IMR-90 (cell line): ENCODE measurements around the gene GSTO1. TPM values are rescaled to one million over a fixed set of nuclear protein-coding genes. Genes with fewer than 3 reads are reported as not detected.

ENCODE experiments used
- ATAC-seq: fragments of 200-7000 bp; cut with Tn5 transposase; 2 replicates; pipeline ENCODE4 v1.9.1; 2020; ENCODE audit warnings: low read depth, mild to moderate bottlenecking, moderate library complexity
- BruUV-seq: library from RNA; stranded (reverse); fragments of 400-500 nt; replicated peaks from 2 replicates; lab custom pipeline; 2021; lab: Mats Ljungman, UMichigan
- CTCF ChIA-PET: fragments of 300-600 bp; formaldehyde crosslinking; extraction: SDS; loops from one replicate; lab custom pipeline; 2021; ENCODE audit warnings: antibody characterized with exemption; lab: Yijun Ruan, JAX
- POLR2A ChIA-PET: fragments of 300-600 bp; sonication (Branson Sonifier 250); formaldehyde crosslinking; loops from one replicate; lab custom pipeline; 2022; ENCODE audit warnings: antibody characterized with exemption; ENCODE audit not compliant: unreplicated experiment; lab: Charles Lee
- DNase-seq: peaks from one replicate; pipeline ENCODE4 v3.0.0; 2013
- H2AFZ ChIP-seq: replicated peaks from 2 replicates; pipeline ENCODE3; 2013; ENCODE audit warnings: low read length, mild to moderate bottlenecking; ENCODE audit not compliant: poor library complexity
- H2AK5ac ChIP-seq: 2 replicates; pipeline ENCODE4 v1.6.1; 2013; ENCODE audit warnings: low read depth, low read length, inconsistent platforms
- H2AK9ac ChIP-seq: replicated peaks from 2 replicates; pipeline ENCODE3; 2013; ENCODE audit warnings: mild to moderate bottlenecking, low read depth, low read length, moderate library complexity; ENCODE audit not compliant: poor library complexity
- H2BK120ac ChIP-seq: 2 replicates; pipeline ENCODE4 v1.6.1; 2013; ENCODE audit warnings: low read depth, low read length, inconsistent platforms
- H2BK15ac ChIP-seq: 3 replicates; pipeline ENCODE4 v1.6.1; 2013; ENCODE audit warnings: low read depth, low read length, inconsistent platforms
- H2BK20ac ChIP-seq: 2 replicates; pipeline ENCODE4 v1.6.1; 2013; ENCODE audit warnings: low read depth, mild to moderate bottlenecking, inconsistent platforms, low read length, moderate library complexity
- H2BK5ac ChIP-seq: 2 replicates; pipeline ENCODE4 v1.6.1; 2013; ENCODE audit warnings: mild to moderate bottlenecking, low read depth, low read length, inconsistent platforms; ENCODE audit not compliant: poor library complexity, severe bottlenecking
- H3K14ac ChIP-seq: replicated peaks from 2 replicates; pipeline ENCODE4 v1.6.1; 2013; ENCODE audit warnings: low read depth, low read length, inconsistent platforms
- H3K18ac ChIP-seq: 2 replicates; pipeline ENCODE4 v1.6.1; 2013; ENCODE audit warnings: low read depth, low read length, control low read depth
- H3K23ac ChIP-seq: 2 replicates; pipeline ENCODE4 v1.6.1; 2013; ENCODE audit warnings: low read depth, low read length, inconsistent platforms
- H3K27ac ChIP-seq: 2 replicates; pipeline ENCODE4 v1.5.1; 2013; ENCODE audit warnings: mild to moderate bottlenecking, control low read depth, low read length; ENCODE audit not compliant: insufficient read depth
- H3K27me3 ChIP-seq: 2 replicates; pipeline ENCODE4 v1.6.1; 2013; ENCODE audit warnings: low read length; ENCODE audit not compliant: control insufficient read depth, insufficient read depth
- H3K36me3 ChIP-seq: 2 replicates; pipeline ENCODE4 v1.6.1; 2013; ENCODE audit warnings: low read length, mixed read lengths; ENCODE audit not compliant: control insufficient read depth, insufficient read depth
- H3K4ac ChIP-seq: 2 replicates; pipeline ENCODE4 v1.6.1; 2013; ENCODE audit warnings: low read depth, low read length, inconsistent platforms
- H3K4me1 ChIP-seq: 2 replicates; pipeline ENCODE4 v1.6.1; 2013; ENCODE audit warnings: low read length, mixed read lengths; ENCODE audit not compliant: control insufficient read depth, insufficient read depth
- H3K4me2 ChIP-seq: 2 replicates; pipeline ENCODE4 v1.6.1; 2013; ENCODE audit warnings: low read depth, mild to moderate bottlenecking, control low read depth, low read length, moderate library complexity
- H3K4me3 ChIP-seq: 2 replicates; pipeline ENCODE4 v1.5.1; 2013; ENCODE audit warnings: low read depth, mild to moderate bottlenecking, control low read depth, low read length, moderate library complexity; ENCODE audit not compliant: insufficient read depth
- H3K56ac ChIP-seq: 2 replicates; pipeline ENCODE4 v1.6.1; 2013; ENCODE audit warnings: low read length, inconsistent platforms; ENCODE audit not compliant: insufficient read depth; ENCODE audit errors: extremely low read depth
- H3K79me1 ChIP-seq, 2 experiments: 2 replicates each; pipeline ENCODE4 v1.6.1; 2013; ENCODE audit warnings: low read length in 2 of 2, inconsistent platforms in 1 of 2, low read depth in 1 of 2
- H3K9ac ChIP-seq: 2 replicates; pipeline ENCODE4 v1.6.1; 2013; ENCODE audit warnings: low read depth, low read length, control low read depth
- H3K9me1 ChIP-seq: 2 replicates; pipeline ENCODE4 v1.6.1; 2013; ENCODE audit warnings: low read length, inconsistent platforms; ENCODE audit not compliant: insufficient read depth
- H3K9me3 ChIP-seq: 2 replicates; pipeline ENCODE4 v1.6.1; 2013; ENCODE audit warnings: low read length; ENCODE audit not compliant: control insufficient read depth, insufficient read depth
- H4K20me1 ChIP-seq: 2 replicates; pipeline ENCODE4 v1.6.1; 2013; ENCODE audit warnings: low read length, inconsistent platforms; ENCODE audit not compliant: insufficient read depth
- H4K5ac ChIP-seq: 2 replicates; pipeline ENCODE4 v1.6.1; 2013; ENCODE audit warnings: mild to moderate bottlenecking, low read depth, low read length, control low read depth
- H4K8ac ChIP-seq, 2 experiments: 2 replicates each; pipeline ENCODE4 v1.6.1; 2013; ENCODE audit warnings: low read depth in 2 of 2, low read length in 2 of 2, control low read depth in 1 of 2, inconsistent platforms in 1 of 2
- H4K91ac ChIP-seq: 2 replicates; pipeline ENCODE4 v1.6.1; 2013; ENCODE audit warnings: low read depth, low read length, inconsistent platforms; ENCODE audit not compliant: insufficient read depth
- BHLHE40 ChIP-seq: fragments of 150-350 bp; IDR thresholded peaks from 2 replicates; pipeline ENCODE4 v1.6.1; 2016; ENCODE audit warnings: mild to moderate bottlenecking, low read depth, low read length
- CEBPB ChIP-seq: IDR thresholded peaks from 2 replicates; pipeline ENCODE4 v1.6.1; 2012; ENCODE audit warnings: low read depth, low read length, improper control_type of control experiment
- CHD1 ChIP-seq: IDR thresholded peaks from 2 replicates; pipeline ENCODE4 v1.6.1; 2012; ENCODE audit warnings: low read depth, low read length, improper control_type of control experiment
- ELK1 ChIP-seq: fragments of 150-350 bp; IDR thresholded peaks from 2 replicates; pipeline ENCODE4 v1.6.1; 2016; ENCODE audit warnings: low read depth, mild to moderate bottlenecking, low read length, moderate library complexity, borderline replicate concordance
- FOS ChIP-seq: fragments of 150-350 bp; IDR thresholded peaks from 2 replicates; pipeline ENCODE4 v1.6.1; 2016; ENCODE audit warnings: low read depth, low read length
- MAFK ChIP-seq: IDR thresholded peaks from 2 replicates; pipeline ENCODE4 v1.6.1; 2012; ENCODE audit warnings: low read depth, low read length, improper control_type of control experiment
- MAZ ChIP-seq: IDR thresholded peaks from 2 replicates; pipeline ENCODE4 v1.6.1; 2012; ENCODE audit warnings: low read depth, mild to moderate bottlenecking, low read length, improper control_type of control experiment, moderate library complexity, borderline replicate concordance
- MXI1 ChIP-seq: IDR thresholded peaks from 2 replicates; pipeline ENCODE4 v1.6.1; 2012; ENCODE audit warnings: low read depth, mild to moderate bottlenecking, low read length, moderate library complexity, borderline replicate concordance
- NFE2L2 ChIP-seq: fragments of 150-350 bp; IDR thresholded peaks from 2 replicates; pipeline ENCODE4 v1.6.1; 2016; ENCODE audit warnings: low read depth, mild to moderate bottlenecking, low read length
- RAD21 ChIP-seq: IDR thresholded peaks from 2 replicates; pipeline ENCODE4 v1.6.1; 2012; ENCODE audit warnings: low read length, improper control_type of control experiment
- RCOR1 ChIP-seq: IDR thresholded peaks from 2 replicates; pipeline ENCODE4 v1.6.1; 2012; ENCODE audit warnings: mild to moderate bottlenecking, low read length, improper control_type of control experiment; ENCODE audit not compliant: insufficient replicate concordance
- RFX5 ChIP-seq: IDR thresholded peaks from 2 replicates; pipeline ENCODE4 v1.8.0; 2012; ENCODE audit warnings: low read depth, mild to moderate bottlenecking, low read length, moderate library complexity
- SMC3 ChIP-seq: fragments of 150-350 bp; IDR thresholded peaks from 2 replicates; pipeline ENCODE4 v1.6.1; 2016; ENCODE audit warnings: low read depth, mild to moderate bottlenecking, antibody characterized with exemption, low read length, moderate library complexity
- USF2 ChIP-seq: fragments of 150-350 bp; IDR thresholded peaks from 2 replicates; pipeline ENCODE4 v1.6.1; 2017; ENCODE audit warnings: mild to moderate bottlenecking, antibody characterized with exemption, low read length, low read depth
- WGBS, 2 experiments: methylation state at CpG; one replicate each; pipeline versions ENCODE4 v1.1.5 to v1.1.7; 2013; ENCODE audit warnings: missing lambda C conversion rate in 2 of 2; ENCODE audit not compliant: insufficient read length in 1 of 2; ENCODE audit errors: extremely low coverage in 2 of 2; 5-methylcytosine and 5-hydroxymethylcytosine counted together
- dilution Hi-C: fragments of 300-500 bp; cut with HindIII; formaldehyde crosslinking; loops from one replicate; pipeline ENCODE4 v1.14.3; 2018; ENCODE audit warnings: low sequenced_read_pairs; ENCODE audit not compliant: unreplicated experiment
- in situ Hi-C: fragments of 300-500 bp; cut with MboI; formaldehyde crosslinking; loops from 3 replicates; pipeline ENCODE4 v1.14.3; 2019; ENCODE audit warnings: low sequenced_read_pairs, inconsistent platforms, mixed read lengths
- intact Hi-C: fragments of 100-400 bp; cut with micrococcal nuclease; formaldehyde crosslinking; loops from 2 replicates; pipeline ENCODE4 v1.10.0; 2022
- polyA plus RNA-seq, 3 experiments: library from polyadenylated mRNA; depleted of rRNA; stranded (reverse); fragments of >200 nt; gene quantifications; 2 replicates each; pipeline ENCODE4 v1.2.3, GENCODE V29; 2012; ENCODE audit warnings: low replicate concordance in 1 of 3
- total RNA-seq: library from RNA; depleted of rRNA; stranded (reverse); fragments of >200 nt; gene quantifications from 2 replicates; pipeline ENCODE4 v1.2.3, GENCODE V29; 2012

The GSTO1 gene
- total and polyA plus RNA-seq, 2 of the 4 experiments (the other 2 are of a cell fraction): 186 to 258 TPM

GRCh38 chr10:104259999-104260774 lies 5.5 kb downstream of the GSTO1 start:
- H2BK120ac ChIP-seq: peak overlapping the region; percentile 15; the same call in 1 of the 2 replicates
- WGBS, 2 experiments: 77% methylated on average over 3 of the region's 6 CpGs; no CpG with 5 or more reads in 1 of the 2 experiments
- H2AFZ ChIP-seq: no peak overlapping the region
- in situ Hi-C loops: no loop called here
- peaks cover 37% of the 10 kb centered on the region for H3K36me3 ChIP-seq
- H2BK15ac ChIP-seq: no peak overlapping the region
- H3K9me3 ChIP-seq: no peaks in the 10 kb centered on the region
- H3K4ac ChIP-seq: peak overlapping the region; percentile 23
- peak overlapping the region; percentile 5 for H3K18ac ChIP-seq
- peak overlapping the region; percentile 70 for H2BK5ac ChIP-seq
- peaks cover 48% of the 10 kb centered on the region; the same call in 1 of the 2 replicates for H4K20me1 ChIP-seq
- no peak overlapping the region for H2BK20ac ChIP-seq
- peak overlapping the region; percentile 62 for H3K27ac ChIP-seq
- H3K9ac ChIP-seq: peak overlapping the region; percentile 1; the same call in 1 of the 2 replicates
- BruUV-seq: no TSS peak
- H3K4me3 ChIP-seq: no peak overlapping the region
- intact Hi-C loops: loop anchor here (1.0 kb wide), 1 partner anchor 28 kb away; no protein-coding TSS in a partner anchor
- H3K4me2 ChIP-seq: peak overlapping the region; percentile 60; the same call in 1 of the 2 replicates
- peaks cover 14% of the 10 kb centered on the region; the same call in 1 of the 2 replicates for H3K9me1 ChIP-seq
- H3K79me1 ChIP-seq: peaks cover 21 to 54% of the 10 kb centered on the region in 2 experiments
- H4K5ac ChIP-seq: no peak overlapping the region
- H4K91ac ChIP-seq: no peak overlapping the region
- peak overlapping the region; percentile 8 to 20; a peak in 1 of 4 replicates for H4K8ac ChIP-seq
- ChIA-PET POLR2A (interaction anchor here (0.6 kb wide), 1 partner anchor 39 kb away, joined by 3 read pairs; no protein-coding TSS in a partner anchor), CTCF (interaction anchor here (0.6 kb wide), 1 partner anchor 268 kb away, joined by 3 read pairs; no protein-coding TSS in a partner anchor)
- no peaks in the 10 kb centered on the region for H3K27me3 ChIP-seq
- H3K56ac ChIP-seq: 0 out of 2 replicates have a peak overlapping the region, but pooled peaks have one; percentile 2
- ATAC-seq (peak; percentile 21; the same call in 1 of the 2 replicates), DNase-seq (peak; percentile 35)
- H2AK9ac ChIP-seq: no peak overlapping the region
- H3K14ac ChIP-seq: peak overlapping the region; percentile 26; the same call in 1 of the 2 replicates
- dilution Hi-C loops: no loop called here
- peaks cover 9% of the 10 kb centered on the region for H3K4me1 ChIP-seq
- peak overlapping the region; percentile 50 for H3K23ac ChIP-seq
- peak overlapping the region; percentile 79 for H2AK5ac ChIP-seq
- TF ChIP-seq MXI1 (no peak), CHD1 (no peak), FOS (no peak), MAFK (no peak), USF2 (no peak), MAZ (no peak), RFX5 (no peak), CEBPB (no peak), NFE2L2 (no peak), SMC3 (no peak), RAD21 (no peak), RCOR1 (no peak), ELK1 (no peak), BHLHE40 (no peak)
